Ovary (tissue), 3 donors: ENCODE measurements around the gene LIN52.

Experiments used
- POLR2A ChIP-seq: fragments of 450-650 bp; IDR thresholded peaks from one replicate; pipeline ENCODE4 v1.6.1; 2017; ENCODE audit warnings: antibody characterized with exemption, mild to moderate bottlenecking, moderate library complexity
- TF ChIP-seq, protein P1 (sequence below), 3 donors: fragments of 450-650 bp in 2 of 3; fragments of 200-600 bp in 1 of 3; IDR thresholded peaks; one replicate each; pipeline versions ENCODE4 v1.5.1 to v1.8.0; 2016 to 2022; ENCODE audit warnings: antibody characterized with exemption in 3 of 3, mild to moderate bottlenecking in 1 of 3
- donor health status: DM: no; HTN: no; CAD: no.

DNA sequence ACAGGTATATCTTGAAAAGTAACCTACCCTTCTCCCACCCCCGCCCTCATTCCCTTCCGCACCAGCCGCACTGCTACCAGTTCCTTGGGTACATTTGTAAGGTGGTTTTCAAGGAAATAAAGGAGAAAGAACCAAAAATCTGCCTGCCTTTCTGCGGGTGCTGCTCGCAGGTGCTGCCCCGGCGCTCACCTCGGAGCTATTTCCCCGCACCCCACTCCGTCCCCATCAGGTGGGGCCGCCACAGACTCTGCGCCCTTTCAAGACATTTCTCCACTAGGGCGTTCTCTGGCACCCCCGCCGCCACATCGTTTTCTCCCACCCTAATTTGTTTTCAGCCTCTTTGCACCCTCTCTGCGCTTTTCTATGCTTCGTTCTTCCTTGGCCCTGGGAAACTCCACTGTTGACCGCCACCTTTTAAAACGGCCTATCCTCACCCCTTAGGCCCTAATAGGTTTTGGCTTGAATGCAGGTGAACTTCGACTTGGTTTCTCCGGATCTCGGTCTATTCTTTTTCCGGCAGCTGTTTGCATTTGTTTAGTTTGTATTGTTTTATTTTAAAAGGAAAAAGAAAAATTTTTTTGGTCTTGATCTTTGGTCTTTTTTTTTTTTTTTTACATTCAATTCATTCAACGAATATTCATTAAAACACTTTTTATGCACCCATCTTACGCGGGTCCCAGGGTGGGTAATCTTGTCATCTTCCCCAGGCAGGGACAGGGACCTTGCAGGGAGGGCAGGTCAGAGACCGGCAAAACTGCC, 157.4 kb downstream of the LIN52 start:
- TF ChIP-seq, protein P1, sequence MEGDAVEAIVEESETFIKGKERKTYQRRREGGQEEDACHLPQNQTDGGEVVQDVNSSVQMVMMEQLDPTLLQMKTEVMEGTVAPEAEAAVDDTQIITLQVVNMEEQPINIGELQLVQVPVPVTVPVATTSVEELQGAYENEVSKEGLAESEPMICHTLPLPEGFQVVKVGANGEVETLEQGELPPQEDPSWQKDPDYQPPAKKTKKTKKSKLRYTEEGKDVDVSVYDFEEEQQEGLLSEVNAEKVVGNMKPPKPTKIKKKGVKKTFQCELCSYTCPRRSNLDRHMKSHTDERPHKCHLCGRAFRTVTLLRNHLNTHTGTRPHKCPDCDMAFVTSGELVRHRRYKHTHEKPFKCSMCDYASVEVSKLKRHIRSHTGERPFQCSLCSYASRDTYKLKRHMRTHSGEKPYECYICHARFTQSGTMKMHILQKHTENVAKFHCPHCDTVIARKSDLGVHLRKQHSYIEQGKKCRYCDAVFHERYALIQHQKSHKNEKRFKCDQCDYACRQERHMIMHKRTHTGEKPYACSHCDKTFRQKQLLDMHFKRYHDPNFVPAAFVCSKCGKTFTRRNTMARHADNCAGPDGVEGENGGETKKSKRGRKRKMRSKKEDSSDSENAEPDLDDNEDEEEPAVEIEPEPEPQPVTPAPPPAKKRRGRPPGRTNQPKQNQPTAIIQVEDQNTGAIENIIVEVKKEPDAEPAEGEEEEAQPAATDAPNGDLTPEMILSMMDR (IDR thresholded peaks at IDR 0.05): no peak
- TF ChIP-seq POLR2A: no peak
